Endothelial cell of umbilical vein (primary cell): Measurements from ENCODE around the gene SLC37A1. TPM values are rescaled to one million over a fixed set of nuclear protein-coding genes. Genes with fewer than 3 reads are reported as not detected.

Experiments used
- BruUV-seq: library from RNA; stranded (reverse); fragments of 400-500 nt; replicated peaks from 2 replicates; lab custom pipeline; 2021; lab: Mats Ljungman, UMichigan
- CTCF ChIA-PET: fragments of 300-600, 350-600 bp; sonication (Branson Sonifier 250); formaldehyde crosslinking; loops from one replicate; lab custom pipeline; 2021; ENCODE audit warnings: antibody characterized with exemption, inconsistent platforms; lab: Charles Lee
- POLR2A ChIA-PET: fragments of 300-600, 350-600 bp; sonication (Branson Sonifier 250); formaldehyde crosslinking; loops from one replicate; lab custom pipeline; 2021; ENCODE audit warnings: antibody characterized with exemption, inconsistent platforms; lab: Charles Lee
- DNase-seq: peaks from one replicate; pipeline ENCODE4 v3.0.0-alpha.2; 2011; ENCODE audit warnings: low read depth, low spot score
- FAIRE-seq: peaks from 2 replicates; lab custom pipeline; 2011; peaks lifted over from hg19 to GRCh38; lab: Jason Lieb, UNC
- H2AFZ ChIP-seq: 2 replicates; pipeline ENCODE4 v1.6.0; 2012; ENCODE audit warnings: low read depth, low read length, control low read depth, inconsistent platforms
- H3K27ac ChIP-seq: 2 replicates; pipeline ENCODE4 v1.5.1; 2011; ENCODE audit warnings: low read depth, mild to moderate bottlenecking, control low read depth, low read length, moderate library complexity; ENCODE audit not compliant: insufficient read depth
- H3K27me3 ChIP-seq, 2 experiments: 2 replicates each; pipeline versions ENCODE4 v1.6.0 to v1.6.1; 2011; ENCODE audit warnings: low read length in 2 of 2, mixed read lengths in 1 of 2; ENCODE audit not compliant: control insufficient read depth in 2 of 2, insufficient read depth in 2 of 2
- H3K36me3 ChIP-seq, 2 experiments: 2 replicates in 1 of 2; 3 replicates in 1 of 2; pipeline ENCODE4 v1.5.1; 2011; ENCODE audit warnings: low read length in 2 of 2, mild to moderate bottlenecking in 1 of 2, moderate library complexity in 1 of 2; ENCODE audit not compliant: control insufficient read depth in 2 of 2, insufficient read depth in 2 of 2; ENCODE audit errors: extremely low read depth in 1 of 2
- H3K4me1 ChIP-seq: 3 replicates; pipeline ENCODE4 v1.5.1; 2011; ENCODE audit warnings: mild to moderate bottlenecking, low read length; ENCODE audit not compliant: control insufficient read depth, insufficient read depth; ENCODE audit errors: extremely low read depth
- H3K4me2 ChIP-seq: 2 replicates; pipeline ENCODE4 v1.6.1; 2011; ENCODE audit warnings: low read length, control low read depth, mixed read lengths; ENCODE audit not compliant: insufficient read depth
- H3K4me3 ChIP-seq, 3 experiments: fragments of 200-600 bp in 1 of 3; sonication (generic), shearing (Covaris generic) in 1 of 3; replicated peaks in 1 of 3; 2 replicates each; pipeline ENCODE4 v1.5.1; 2011 to 2016; ENCODE audit warnings: control low read depth in 3 of 3, low read length in 3 of 3, mild to moderate bottlenecking in 2 of 3, inconsistent platforms in 1 of 3, low read depth in 1 of 3, moderate library complexity in 1 of 3; ENCODE audit not compliant: insufficient read depth in 1 of 3
- H3K79me2 ChIP-seq: 2 replicates; pipeline ENCODE4 v1.6.0; 2012; ENCODE audit warnings: low read length, inconsistent platforms; ENCODE audit not compliant: control insufficient read depth, insufficient read depth
- H3K9ac ChIP-seq: replicated peaks from 2 replicates; pipeline ENCODE3; 2011; ENCODE audit warnings: low read length, control low read depth; ENCODE audit not compliant: insufficient read depth; ENCODE audit errors: extremely low read depth
- H3K9me1 ChIP-seq: replicated peaks from 3 replicates; pipeline ENCODE4 v1.6.0; 2011; ENCODE audit warnings: mild to moderate bottlenecking, low read length; ENCODE audit not compliant: control insufficient read depth, insufficient read depth; ENCODE audit errors: extremely low read depth
- H3K9me3 ChIP-seq: replicated peaks from 2 replicates; pipeline ENCODE4 v1.5.1; 2012; ENCODE audit warnings: low read length, inconsistent platforms; ENCODE audit not compliant: control insufficient read depth, insufficient read depth
- H4K20me1 ChIP-seq: replicated peaks from 2 replicates; pipeline ENCODE3; 2011; ENCODE audit warnings: mild to moderate bottlenecking, low read length; ENCODE audit not compliant: control insufficient read depth, insufficient read depth; ENCODE audit errors: extremely low read depth
- EZH2 ChIP-seq: IDR thresholded peaks from 2 replicates; pipeline ENCODE4 v1.6.1; 2012; ENCODE audit warnings: borderline replicate concordance, low read depth, mild to moderate bottlenecking, moderate library complexity, low read length, inconsistent platforms; ENCODE audit not compliant: severe bottlenecking
- FOS ChIP-seq: IDR thresholded peaks from 2 replicates; pipeline ENCODE4 v1.6.1; 2011; ENCODE audit warnings: mild to moderate bottlenecking, low read length, moderate library complexity, borderline replicate concordance; ENCODE audit not compliant: insufficient read depth
- GATA2 ChIP-seq: IDR thresholded peaks from 2 replicates; pipeline ENCODE4 v1.7.0; 2011; ENCODE audit warnings: low read depth, mild to moderate bottlenecking, moderate library complexity, mixed read lengths, low read length; ENCODE audit not compliant: insufficient read length, insufficient read depth
- JUN ChIP-seq: IDR thresholded peaks from 2 replicates; pipeline ENCODE4 v1.6.1; 2011; ENCODE audit warnings: borderline replicate concordance, low read depth; ENCODE audit not compliant: insufficient read length, insufficient read depth
- MYC ChIP-seq: IDR thresholded peaks from one replicate; pipeline ENCODE4 v1.6.1; 2011; ENCODE audit warnings: mild to moderate bottlenecking, low read depth, low read length
- POLR2A ChIP-seq: IDR thresholded peaks from 2 replicates; pipeline ENCODE4 v1.6.1; 2012; ENCODE audit warnings: low read depth, mild to moderate bottlenecking, control low read depth, low read length
- POLR2AphosphoS5 ChIP-seq: IDR thresholded peaks from 2 replicates; pipeline ENCODE4 v1.6.1; 2012; ENCODE audit warnings: low read depth, mild to moderate bottlenecking, control low read depth, low read length, moderate library complexity; ENCODE audit not compliant: insufficient read depth
- dilution Hi-C: fragments of 300-500 bp; cut with MboI; formaldehyde crosslinking; loops from one replicate; pipeline ENCODE4 v1.15.0; 2019; ENCODE audit warnings: low sequenced_read_pairs; ENCODE audit not compliant: extremely low pct_ligation_motif_present
- intact Hi-C: fragments of 100-400 bp; cut with micrococcal nuclease; formaldehyde crosslinking; loops from one replicate; pipeline ENCODE4 v1.10.0; 2022
- polyA plus RNA-seq, 4 experiments: library from polyadenylated mRNA; depleted of rRNA in 3 of 4; stranded (reverse) in 3 of 4; unstranded in 1 of 4; fragments of >200 nt; gene quantifications; 2 replicates each; pipeline versions ENCODE4 v1.2.1 to v1.2.3, GENCODE V29; 2011 to 2012; ENCODE audit warnings: missing spikeins in 1 of 4
- total RNA-seq: library from RNA; stranded (reverse); gene quantifications from 2 replicates; pipeline ENCODE4 v1.2.3, GENCODE V29; 2021
- TF ChIP-seq, protein P1 (sequence below): IDR thresholded peaks from 2 replicates; pipeline ENCODE4 v1.6.1; 2011; ENCODE audit not compliant: insufficient read depth, insufficient read length
- TF ChIP-seq, protein P2 (sequence below), 2 donors: IDR thresholded peaks; 1 replicate in 1 of 2; 2 replicates in 1 of 2; pipeline ENCODE4 v1.5.1; 2011; ENCODE audit warnings: low read length in 2 of 2, mild to moderate bottlenecking in 2 of 2, moderate library complexity in 2 of 2, control low read depth in 1 of 2, inconsistent platforms in 1 of 2, low read depth in 1 of 2; ENCODE audit not compliant: insufficient read depth in 1 of 2; ENCODE audit errors: extremely low read depth in 1 of 2

SLC37A1 gene
- total and polyA plus RNA-seq, 2 donors (not counting 3 experiments of a cell fraction or from before 2014, with no cell fraction given): 4.7 to 7.6 TPM

DNA sequence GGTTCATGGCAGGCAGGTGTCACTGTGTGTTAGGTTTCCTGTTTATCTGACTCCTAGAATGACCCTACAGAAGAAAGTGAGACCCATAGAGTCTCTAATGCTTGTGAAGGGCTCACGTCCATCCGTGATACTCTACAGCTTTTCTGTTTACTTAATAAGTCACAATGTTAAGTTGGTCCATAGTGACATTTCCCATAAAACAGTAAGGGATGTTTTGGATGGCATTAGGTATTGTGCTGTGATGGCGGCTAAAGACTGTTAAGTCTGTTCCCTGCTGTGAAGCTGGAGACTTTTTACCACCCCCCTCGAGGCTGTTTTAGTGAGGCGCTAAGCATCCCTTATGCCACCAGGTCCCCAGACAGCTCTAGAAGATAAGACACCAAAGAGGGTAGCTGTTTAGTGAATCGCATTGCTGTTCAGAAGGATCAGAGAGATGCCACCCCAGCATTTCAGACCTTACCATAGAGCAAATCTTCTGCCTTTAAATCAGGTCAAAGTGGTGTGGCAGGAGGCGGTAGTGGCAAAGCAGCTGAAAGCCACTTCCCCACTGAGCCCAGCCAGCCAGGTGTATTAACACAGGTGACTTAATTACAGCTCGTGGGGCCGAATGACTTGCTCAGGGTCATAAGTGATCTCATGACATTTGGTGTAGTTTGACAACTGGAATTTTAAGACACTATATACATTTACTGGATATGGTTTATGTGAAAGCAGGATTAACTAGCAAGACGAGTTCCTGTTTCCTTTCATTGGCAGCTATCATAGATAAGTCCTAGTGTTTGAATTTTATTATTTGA, 25.0 kb downstream of the SLC37A1 start:
- Histone ChIP-seq H3K27me3 (no peaks in the 10 kb centered on the region), H3K79me2 (no peaks in the 10 kb centered on the region), H3K4me3 (no peak overlapping the region), H3K9me3 (no peaks in the 10 kb centered on the region), H2AFZ (no peak overlapping the region), H3K36me3 (no peaks in the 10 kb centered on the region), H4K20me1 (no peaks in the 10 kb centered on the region), H3K9ac (no peak overlapping the region), H3K27ac (no peak overlapping the region), H3K4me2 (no peak overlapping the region), H3K9me1 (no peaks in the 10 kb centered on the region), H3K4me1 (peaks cover 4% of the 10 kb centered on the region)
- no peak for DNase-seq
- intact Hi-C loops: no loop called here
- ChIA-PET POLR2A (no interaction called here), CTCF (no interaction called here)
- TF ChIP-seq GATA2 (no peak), POLR2AphosphoS5 (no peak)
- dilution Hi-C loops: no loop called here
- no TSS peak for BruUV-seq
- no peak for FAIRE-seq

DNA sequence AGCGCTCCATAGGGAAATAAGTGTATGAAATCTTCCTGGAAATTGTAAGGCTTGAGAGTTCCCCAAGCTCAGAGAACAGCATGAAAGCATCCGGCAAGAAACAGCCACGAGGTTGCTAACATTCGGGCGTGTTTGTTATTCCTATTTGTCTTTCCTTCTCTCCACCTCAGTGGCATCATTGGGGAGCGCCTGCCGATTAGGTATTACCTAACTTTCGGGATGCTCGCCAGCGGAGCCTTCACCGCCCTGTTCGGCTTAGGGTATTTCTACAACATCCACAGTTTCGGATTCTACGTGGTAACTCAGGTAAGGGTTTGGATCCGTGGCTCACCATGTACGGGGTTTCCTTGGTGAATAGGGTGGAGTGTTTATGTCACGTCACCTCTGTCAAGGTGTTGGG, 25.7 kb downstream of the SLC37A1 start:
- DNase-seq: no peak
- TF ChIP-seq POLR2A: no peak
- TF ChIP-seq JUN: no peak
- TF ChIP-seq, protein P1, sequence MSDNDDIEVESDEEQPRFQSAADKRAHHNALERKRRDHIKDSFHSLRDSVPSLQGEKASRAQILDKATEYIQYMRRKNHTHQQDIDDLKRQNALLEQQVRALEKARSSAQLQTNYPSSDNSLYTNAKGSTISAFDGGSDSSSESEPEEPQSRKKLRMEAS: no peak
- TF ChIP-seq POLR2AphosphoS5: no peak
- TF ChIP-seq MYC: no peak
- TF ChIP-seq EZH2: no peak
- TF ChIP-seq FOS: no peak
- TF ChIP-seq, protein P2, sequence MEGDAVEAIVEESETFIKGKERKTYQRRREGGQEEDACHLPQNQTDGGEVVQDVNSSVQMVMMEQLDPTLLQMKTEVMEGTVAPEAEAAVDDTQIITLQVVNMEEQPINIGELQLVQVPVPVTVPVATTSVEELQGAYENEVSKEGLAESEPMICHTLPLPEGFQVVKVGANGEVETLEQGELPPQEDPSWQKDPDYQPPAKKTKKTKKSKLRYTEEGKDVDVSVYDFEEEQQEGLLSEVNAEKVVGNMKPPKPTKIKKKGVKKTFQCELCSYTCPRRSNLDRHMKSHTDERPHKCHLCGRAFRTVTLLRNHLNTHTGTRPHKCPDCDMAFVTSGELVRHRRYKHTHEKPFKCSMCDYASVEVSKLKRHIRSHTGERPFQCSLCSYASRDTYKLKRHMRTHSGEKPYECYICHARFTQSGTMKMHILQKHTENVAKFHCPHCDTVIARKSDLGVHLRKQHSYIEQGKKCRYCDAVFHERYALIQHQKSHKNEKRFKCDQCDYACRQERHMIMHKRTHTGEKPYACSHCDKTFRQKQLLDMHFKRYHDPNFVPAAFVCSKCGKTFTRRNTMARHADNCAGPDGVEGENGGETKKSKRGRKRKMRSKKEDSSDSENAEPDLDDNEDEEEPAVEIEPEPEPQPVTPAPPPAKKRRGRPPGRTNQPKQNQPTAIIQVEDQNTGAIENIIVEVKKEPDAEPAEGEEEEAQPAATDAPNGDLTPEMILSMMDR (IDR thresholded peaks at IDR 0.05; ENCODE audit: extremely low read depth in 1 of 2, insufficient read depth in 1 of 2, low read depth in 1 of 2, low read length in 2 of 2): no peak
- no peak for TF ChIP-seq GATA2
- no peak overlapping the region for H3K27ac ChIP-seq
- CTCF ChIA-PET: no interaction called here
- dilution Hi-C loops: no loop called here
- no peaks in the 10 kb centered on the region for H3K27me3 ChIP-seq
- H2AFZ ChIP-seq: no peak overlapping the region
- H3K4me1 ChIP-seq: peaks cover 4% of the 10 kb centered on the region
- no peaks in the 10 kb centered on the region for H3K9me3 ChIP-seq
- no peak for FAIRE-seq
- H3K9ac ChIP-seq: no peak overlapping the region
- no peak overlapping the region for H3K4me3 ChIP-seq
- no peaks in the 10 kb centered on the region for H3K36me3 ChIP-seq
- no peaks in the 10 kb centered on the region for H3K79me2 ChIP-seq
- H4K20me1 ChIP-seq: no peaks in the 10 kb centered on the region
- no peaks in the 10 kb centered on the region for H3K9me1 ChIP-seq
- no TSS peak for BruUV-seq
- POLR2A ChIA-PET: no interaction called here
- H3K4me2 ChIP-seq: no peak overlapping the region
- intact Hi-C loops: no loop called here
